HG02870 (cell line): ENCODE data around the gene CD69.

Experiments used
- ATAC-seq: cut with Tn5 transposase; IDR thresholded peaks from one replicate; pipeline ENCODE4 v1.9.1; 2021; ENCODE audit warnings: mild to moderate bottlenecking, moderate library complexity; ENCODE audit not compliant: unreplicated experiment

Gene CD69

DNA sequence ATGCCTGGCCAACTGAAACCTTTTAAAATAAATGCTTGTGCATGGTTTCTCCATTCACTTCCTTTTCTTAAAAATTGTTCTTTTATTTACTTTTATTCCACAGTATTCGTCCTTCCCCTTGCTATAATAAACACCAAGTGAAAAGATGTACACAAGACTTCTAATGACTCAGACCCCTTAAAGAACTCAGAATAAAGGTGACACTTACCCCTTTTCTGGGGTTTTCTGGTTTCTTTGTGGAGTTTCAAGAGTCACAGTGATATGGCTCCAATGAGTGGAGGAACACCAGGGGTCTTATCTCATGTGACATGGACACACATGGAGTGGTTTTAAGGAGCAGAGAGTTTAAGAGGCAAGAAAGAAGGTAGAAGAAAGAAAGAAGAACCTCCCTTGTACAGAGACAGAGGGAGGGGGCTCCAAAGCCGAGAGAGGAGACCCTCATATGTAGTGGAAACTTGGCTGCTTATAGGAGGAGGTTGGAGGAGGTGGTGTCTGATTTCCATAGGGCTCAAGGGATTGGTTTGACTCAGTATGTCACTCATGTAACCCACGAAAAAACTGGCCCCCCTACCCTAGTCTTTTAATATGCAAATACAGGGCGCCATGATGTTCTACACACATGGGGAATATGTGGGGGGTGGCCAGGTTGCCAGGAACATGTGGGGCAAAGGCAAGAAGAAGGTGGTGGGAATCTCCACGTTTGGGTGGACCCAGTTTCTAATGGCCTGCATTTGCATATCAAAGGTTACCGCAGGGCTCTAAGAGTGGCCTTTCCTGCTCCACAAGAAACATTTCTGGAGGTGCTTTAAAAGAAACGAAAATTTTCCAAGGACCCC is 22.1 kb upstream of the CD69 start:
- ATAC-seq, result no peak

DNA sequence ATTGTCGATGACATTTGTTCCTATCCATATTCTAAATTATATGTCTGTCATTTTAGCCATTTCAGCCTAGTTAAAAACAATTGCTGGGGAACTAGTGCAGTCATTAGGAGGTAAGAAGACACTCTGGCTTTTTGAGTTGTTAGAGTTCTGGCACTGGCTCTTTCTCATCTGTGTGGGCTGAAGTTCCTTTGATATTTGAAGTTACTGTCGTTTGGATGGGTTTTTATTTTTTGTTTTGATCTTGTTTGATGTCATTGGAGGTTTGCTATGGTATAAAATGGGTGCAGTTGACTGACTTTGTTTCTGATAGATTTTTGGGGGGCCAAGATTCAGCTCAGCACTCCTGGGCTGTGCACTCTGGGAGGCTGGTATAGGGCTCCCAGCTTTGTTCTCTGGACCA is 20.7 kb upstream of the CD69 start:
- no peak for ATAC-seq

- ATAC-seq, result no peak
Measured at GRCh38 chr12:9779209-9779608, 18.5 kb upstream of the CD69 start.

- ATAC-seq, result no peak
Measured at GRCh38 chr12:9776781-9777180, 16.1 kb upstream of the CD69 start.

DNA sequence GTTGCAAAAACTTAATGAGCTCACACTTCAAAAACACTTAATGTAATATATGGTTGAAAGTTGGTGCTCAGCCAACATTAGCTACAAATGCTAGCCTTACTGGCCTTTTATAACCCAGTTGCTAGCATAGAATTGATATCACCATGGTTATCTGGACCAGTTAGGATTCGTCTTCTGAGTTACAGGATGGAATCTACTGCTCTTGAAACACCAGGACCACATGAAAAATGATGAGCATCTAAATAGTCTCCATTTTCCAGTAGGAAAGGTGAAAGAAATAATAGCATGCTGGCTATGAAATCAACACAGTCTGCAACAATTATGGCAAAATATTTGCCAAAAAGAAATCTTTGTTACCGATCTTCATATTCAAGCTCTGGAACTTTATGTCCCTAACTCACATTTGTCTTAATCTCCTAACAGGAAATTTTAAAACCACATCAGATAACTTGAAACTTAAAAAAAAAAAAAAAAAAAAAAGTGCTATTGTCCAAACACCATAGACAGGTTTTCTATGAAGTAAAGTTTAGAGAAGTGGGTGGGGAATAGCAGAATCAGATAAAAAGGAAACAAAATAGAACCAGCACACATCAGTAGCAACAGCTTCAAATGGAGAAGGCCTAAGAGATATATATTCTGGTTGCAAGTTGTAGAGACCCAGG is 12.6 kb upstream of the CD69 start:
- no peak for ATAC-seq

- ATAC-seq, result no peak
Measured at GRCh38 chr12:9763025-9763424, 2.3 kb upstream of the CD69 start.

GRCh38 chr12:9762369-9762768 is 1.7 kb upstream of the CD69 start:
- no peak for ATAC-seq

DNA sequence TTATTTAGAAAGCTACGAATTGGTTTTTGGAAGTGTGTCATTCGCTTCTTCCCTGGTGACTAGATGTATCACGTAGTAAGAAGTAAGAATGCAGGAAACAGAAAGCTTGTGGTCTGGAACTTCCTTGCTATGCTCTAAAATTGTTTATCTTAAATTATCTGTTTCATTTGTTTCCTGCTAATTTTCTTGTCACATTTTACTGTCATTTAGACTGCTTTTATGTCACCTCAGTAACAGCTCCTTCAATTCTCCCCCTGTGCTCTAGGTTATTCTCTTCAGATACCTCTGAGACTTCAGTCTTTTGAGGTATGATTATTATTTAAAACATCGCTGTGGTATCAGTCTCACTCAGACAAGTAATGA is 699 bp upstream of the CD69 start:
- no peak for ATAC-seq

DNA sequence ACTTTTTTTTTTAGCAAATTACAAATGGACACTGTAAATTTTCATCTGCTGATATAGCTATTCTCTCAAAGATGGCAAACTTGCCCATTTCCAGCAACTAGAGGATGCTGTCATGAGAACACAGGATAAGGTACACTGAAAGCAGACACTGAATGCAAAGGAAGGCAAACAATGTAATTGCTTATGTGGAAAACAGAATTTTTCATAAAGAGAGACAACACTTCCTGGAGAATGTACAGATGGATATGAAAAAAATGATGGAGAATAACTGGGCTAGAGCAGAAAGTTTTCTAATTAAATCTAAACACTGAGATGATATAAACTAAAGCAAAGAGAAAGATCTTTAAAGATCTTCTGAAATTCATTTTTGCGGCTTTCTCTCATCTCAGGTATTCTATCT is 581 bp downstream of the CD69 start:
- no peak for ATAC-seq

DNA sequence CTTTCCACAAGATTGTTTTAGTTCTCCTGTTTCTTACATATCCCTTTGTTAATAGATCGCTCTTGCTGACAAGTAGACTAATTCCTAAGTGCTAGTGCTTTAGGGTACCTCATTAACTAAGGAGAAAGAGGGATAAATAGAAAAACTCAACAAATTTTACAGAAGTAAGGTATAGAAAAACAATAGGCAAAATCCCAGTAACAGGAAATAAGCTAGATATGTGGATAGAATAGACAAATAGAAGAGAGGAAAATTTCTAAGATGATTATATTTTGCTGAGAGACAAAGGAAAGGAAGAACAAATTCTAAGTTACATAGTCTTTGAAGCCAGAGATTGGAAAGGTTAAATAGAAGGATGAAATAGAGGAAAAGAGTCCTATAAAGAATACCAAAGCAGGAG is 1.0 kb downstream of the CD69 start:
- ATAC-seq, result no peak

DNA sequence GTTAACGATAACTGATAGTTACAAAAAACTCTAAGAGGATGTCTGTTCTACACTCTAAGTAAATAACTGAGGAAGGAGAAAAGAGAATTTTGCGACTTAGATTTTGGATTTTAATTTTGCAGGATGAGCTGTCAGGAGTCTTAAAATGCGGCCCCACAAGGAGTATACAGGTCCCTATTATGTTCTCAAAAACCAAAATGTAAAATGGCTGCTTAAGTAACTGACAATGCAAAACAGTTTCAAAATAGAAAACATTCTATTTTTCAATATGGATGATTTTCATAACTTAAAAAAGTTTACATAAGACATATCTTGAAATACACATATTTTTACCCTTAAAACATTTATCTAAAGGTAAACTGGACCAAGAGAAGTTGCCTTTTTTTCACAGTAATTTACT is 2.6 kb downstream of the CD69 start:
- no peak for ATAC-seq

- ATAC-seq, result no peak
Measured at GRCh38 chr12:9757433-9758025, 3.2 kb downstream of the CD69 start.

GRCh38 chr12:9756706-9757105 is 4.0 kb downstream of the CD69 start:
- ATAC-seq, result no peak

GRCh38 chr12:9756170-9756569 is 4.5 kb downstream of the CD69 start:
- no peak for ATAC-seq

DNA sequence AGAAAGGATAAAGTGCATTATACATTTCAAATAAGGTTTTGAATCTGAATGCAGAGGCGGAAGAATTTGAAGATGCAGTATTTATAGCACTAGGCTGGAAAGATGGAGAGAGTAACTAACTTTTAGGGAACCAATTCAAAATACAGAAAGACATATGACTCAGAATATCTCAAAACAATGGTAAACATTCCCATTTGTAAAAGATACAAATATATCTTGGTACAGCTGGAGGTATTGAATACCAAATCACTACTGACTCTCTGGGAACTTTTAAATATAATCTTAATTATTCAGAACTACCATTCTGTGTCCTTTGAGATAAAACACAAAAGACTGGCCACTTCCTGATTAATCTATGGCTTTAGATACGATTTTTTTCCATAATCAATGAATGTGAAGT is 5.1 kb downstream of the CD69 start:
- no peak for ATAC-seq

DNA sequence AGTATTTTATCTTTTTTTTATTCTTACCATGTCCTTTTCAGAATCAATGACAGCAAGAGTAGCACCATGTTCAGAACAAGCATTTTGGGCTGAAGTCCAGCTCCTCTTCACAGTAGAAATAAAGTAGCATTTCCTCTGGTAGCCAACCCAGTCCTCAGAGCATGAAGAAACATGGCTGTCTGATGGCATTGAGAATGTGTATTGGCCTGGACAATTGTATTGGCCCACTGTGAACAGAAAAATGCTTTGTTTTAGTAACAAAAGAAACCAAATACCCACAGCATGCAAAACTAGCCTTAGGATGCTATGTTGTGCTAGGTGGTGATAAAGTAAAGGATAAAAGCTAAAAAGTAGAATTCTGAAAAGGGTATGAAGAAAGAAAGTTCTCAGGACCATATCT is 5.7 kb downstream of the CD69 start:
- no peak for ATAC-seq

DNA sequence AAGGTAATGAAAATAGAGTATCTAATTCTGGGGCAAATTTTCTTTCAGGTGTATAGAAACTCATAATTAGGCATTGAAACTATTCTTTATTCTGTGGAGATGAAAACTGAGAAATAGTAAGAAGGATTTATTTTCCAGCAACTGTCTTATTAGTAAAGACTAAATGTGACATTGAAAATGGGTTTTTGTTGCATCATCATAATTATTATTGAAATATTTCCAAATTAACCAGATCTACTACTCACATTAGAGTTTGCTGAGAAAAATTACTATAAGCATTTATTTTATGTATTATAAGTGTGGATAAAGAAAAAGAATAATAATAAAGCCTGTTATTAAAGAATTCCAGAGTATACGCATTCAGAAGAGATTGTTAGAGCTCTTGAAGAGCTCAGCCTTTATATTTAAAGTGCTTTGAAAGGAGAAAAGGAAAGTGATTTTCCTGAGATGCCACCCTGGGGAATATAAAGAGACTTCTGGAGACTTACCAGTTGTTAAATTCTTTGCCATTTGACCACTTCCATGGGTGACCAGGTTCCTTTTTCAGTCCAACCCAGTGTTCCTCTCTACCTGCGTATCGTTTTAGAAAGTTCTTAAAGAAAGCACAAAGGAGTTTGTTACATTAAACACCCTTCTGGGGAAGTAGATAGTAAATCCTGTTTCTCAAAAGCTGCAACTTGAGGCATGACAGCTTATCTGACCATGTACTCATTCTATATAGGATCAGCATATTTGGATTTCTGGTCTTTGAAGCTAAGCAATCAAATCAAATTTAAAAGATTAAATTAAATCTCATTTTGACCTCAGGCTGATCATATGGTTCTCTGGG is 6.4 kb downstream of the CD69 start:
- ATAC-seq, result no peak

DNA sequence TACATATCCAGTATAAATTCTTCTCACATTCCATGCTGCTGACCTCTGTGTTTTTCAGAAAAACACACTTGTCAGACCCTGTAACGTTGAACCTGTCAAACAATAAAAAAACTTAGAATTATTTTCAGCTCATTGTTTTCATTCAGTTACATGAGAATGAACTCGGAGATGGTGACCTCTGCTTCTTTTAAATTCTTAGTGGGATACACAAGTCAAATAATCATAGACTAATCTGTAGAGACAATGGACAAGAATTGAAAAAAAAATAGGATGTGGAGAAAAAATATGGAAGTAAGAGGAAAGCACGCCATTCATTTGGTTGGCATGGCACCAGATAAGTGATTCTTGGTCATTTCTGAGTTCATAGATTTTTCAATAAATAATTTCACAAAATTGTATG is 7.2 kb downstream of the CD69 start:
- ATAC-seq, result no peak

DNA sequence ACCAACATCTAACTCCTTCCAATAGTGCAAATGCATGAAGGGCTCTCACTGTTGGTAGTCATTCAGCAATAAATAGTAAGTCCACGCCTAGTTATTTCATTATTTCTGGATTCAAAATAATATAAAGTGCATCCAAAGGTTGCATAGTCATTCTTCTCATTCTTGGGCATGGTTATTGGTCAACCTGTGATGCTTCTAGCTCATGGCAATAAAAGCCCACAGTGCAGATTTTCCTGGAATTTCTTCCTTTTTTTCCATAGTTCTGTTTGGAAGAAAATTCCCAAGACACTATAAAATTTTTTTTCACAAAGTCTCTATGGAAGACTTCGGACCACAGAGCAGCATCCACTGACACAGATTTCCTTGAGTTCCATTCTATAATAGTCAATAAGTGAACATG is 7.6 kb downstream of the CD69 start:
- no peak for ATAC-seq

GRCh38 chr12:9752145-9752933 is 8.4 kb downstream of the CD69 start:
- ATAC-seq, result no peak
